Measurements from ENCODE around the gene RPL15. TPM values are rescaled to one million over a fixed set of nuclear protein-coding genes. Genes with fewer than 3 reads are reported as not detected.
"Not testable (repeated sequence)": the region's sequence is repeated elsewhere in the genome, so short reads cannot be mapped to it uniquely, and the experiment has no call there.

The RPL15 gene
- 878 TPM for total RNA-seq
- long read RNA-seq, transcript RPL15-202 (3 exons, 820 nt), result minor isoform, 17 of 730 reads
- long read RNA-seq, transcript RPL15-208 (4 exons, 1,063 nt), result minor isoform, 41 of 730 reads
- long read RNA-seq, transcript RPL15-201 (4 exons, 2,730 nt), result major isoform, 643 of 730 reads
- long read RNA-seq, partial matches to known transcripts, result 0 of 730 reads
- long read RNA-seq, other reads (novel, unspliced or antisense), result 24 of 730 reads

GRCh38 chr3:23916886-23917678 is at the start of gene RPL15, which contains the start of gene NKIRAS1:
RPL15 (plus strand) TSS chr3:23917132; CDS start chr3:23917860, 728 bp downstream.
NKIRAS1 (minus strand) TSS chr3:23916990; CDS start chr3:23910904, 6,086 bp downstream.
- DNase-seq (peak; percentile 98), ATAC-seq (ENCODE audit: poor library complexity) (peak; percentile 98)
- intact Hi-C loops (cut with DNase I), result no loop called here

GRCh38 chr3:23867400-23867799 is 49.5 kb upstream of the RPL15 start:
- intact Hi-C loops (cut with DNase I), result no loop called here
- no peak for DNase-seq
- no peak for ATAC-seq (ENCODE audit: poor library complexity)

GRCh38 chr3:23867838-23868237 is 49.1 kb upstream of the RPL15 start:
- intact Hi-C loops (cut with DNase I), result no loop called here
- DNase-seq, result no peak
- ATAC-seq (ENCODE audit: poor library complexity), result no peak

GRCh38 chr3:23869977-23870662 is 46.8 kb upstream of the RPL15 start:
- intact Hi-C loops (cut with DNase I), result no loop called here
- ATAC-seq (ENCODE audit: poor library complexity) (peak; percentile 93), DNase-seq (no peak)

GRCh38 chr3:23870663-23871043 is 46.3 kb upstream of the RPL15 start:
- intact Hi-C loops (cut with DNase I); DNase-seq: not testable (repeated sequence)
- ATAC-seq (ENCODE audit: poor library complexity), result peak; percentile 52

GRCh38 chr3:23871361-23871760 is 45.6 kb upstream of the RPL15 start:
- ATAC-seq (ENCODE audit: poor library complexity); DNase-seq; intact Hi-C loops (cut with DNase I): not testable (repeated sequence)

GRCh38 chr3:23872330-23872729 is 44.6 kb upstream of the RPL15 start:
- DNase-seq (no peak), ATAC-seq (ENCODE audit: poor library complexity) (no peak)
- intact Hi-C loops (cut with DNase I), result no loop called here

- DNase-seq (no peak), ATAC-seq (ENCODE audit: poor library complexity) (peak; percentile 26)
- intact Hi-C loops (cut with DNase I), result no loop called here
Measured at GRCh38 chr3:23873941-23874340, 43.0 kb upstream of the RPL15 start.

- ATAC-seq (ENCODE audit: poor library complexity), result peak; percentile 8
- intact Hi-C loops (cut with DNase I), result no loop called here
- no peak for DNase-seq
Measured at GRCh38 chr3:23874359-23875112, 42.4 kb upstream of the RPL15 start.

GRCh38 chr3:23875113-23875725 is 41.7 kb upstream of the RPL15 start:
- intact Hi-C loops (cut with DNase I), result no loop called here
- DNase-seq, result no peak
- ATAC-seq (ENCODE audit: poor library complexity), result no peak

GRCh38 chr3:23876923-23877322 is 40.0 kb upstream of the RPL15 start:
- DNase-seq (no peak), ATAC-seq (ENCODE audit: poor library complexity) (no peak)
- intact Hi-C loops (cut with DNase I), result no loop called here

GRCh38 chr3:23877329-23877980 is 39.5 kb upstream of the RPL15 start:
- DNase-seq, result no peak
- intact Hi-C loops (cut with DNase I), result no loop called here
- ATAC-seq (ENCODE audit: poor library complexity), result peak; percentile 58

GRCh38 chr3:23879485-23879884 is 37.4 kb upstream of the RPL15 start:
- ATAC-seq (ENCODE audit: poor library complexity) (no peak), DNase-seq (no peak)
- intact Hi-C loops (cut with DNase I), result no loop called here

- ATAC-seq (ENCODE audit: poor library complexity) (no peak), DNase-seq (no peak)
- intact Hi-C loops (cut with DNase I), result no loop called here
Measured at GRCh38 chr3:23880703-23881339, 36.1 kb upstream of the RPL15 start.

- ATAC-seq (ENCODE audit: poor library complexity); intact Hi-C loops (cut with DNase I): not testable (repeated sequence)
Measured at GRCh38 chr3:23881993-23882392, 34.9 kb upstream of the RPL15 start.

GRCh38 chr3:23882487-23882918 is 34.4 kb upstream of the RPL15 start:
- intact Hi-C loops (cut with DNase I), result no loop called here
- no peak for DNase-seq
- ATAC-seq (ENCODE audit: poor library complexity), result no peak

More at GRCh38 chr3:23881993-23882392, 34.9 kb upstream of the RPL15 start:
- DNase-seq, result not testable (repeated sequence)

GRCh38 chr3:23884481-23884880 is 32.5 kb upstream of the RPL15 start:
- intact Hi-C loops (cut with DNase I), result no loop called here
- DNase-seq, result no peak
- ATAC-seq (ENCODE audit: poor library complexity), result no peak
